Activated CD4-positive, alpha-beta T cell treated with anti-CD3 and anti-CD28 coated beads, Interleukin-10, Interleukin-2, amounts not matched to agents 100 ng/mL and 50 ng/mL, durations not matched to agents 16 hours and 8 hours (primary cell): ENCODE measurements around the gene CFAP46.

ENCODE experiments used
- DNase-seq: peaks from one replicate; pipeline ENCODE4 v3.0.0-alpha.2; 2020

Gene CFAP46

DNA sequence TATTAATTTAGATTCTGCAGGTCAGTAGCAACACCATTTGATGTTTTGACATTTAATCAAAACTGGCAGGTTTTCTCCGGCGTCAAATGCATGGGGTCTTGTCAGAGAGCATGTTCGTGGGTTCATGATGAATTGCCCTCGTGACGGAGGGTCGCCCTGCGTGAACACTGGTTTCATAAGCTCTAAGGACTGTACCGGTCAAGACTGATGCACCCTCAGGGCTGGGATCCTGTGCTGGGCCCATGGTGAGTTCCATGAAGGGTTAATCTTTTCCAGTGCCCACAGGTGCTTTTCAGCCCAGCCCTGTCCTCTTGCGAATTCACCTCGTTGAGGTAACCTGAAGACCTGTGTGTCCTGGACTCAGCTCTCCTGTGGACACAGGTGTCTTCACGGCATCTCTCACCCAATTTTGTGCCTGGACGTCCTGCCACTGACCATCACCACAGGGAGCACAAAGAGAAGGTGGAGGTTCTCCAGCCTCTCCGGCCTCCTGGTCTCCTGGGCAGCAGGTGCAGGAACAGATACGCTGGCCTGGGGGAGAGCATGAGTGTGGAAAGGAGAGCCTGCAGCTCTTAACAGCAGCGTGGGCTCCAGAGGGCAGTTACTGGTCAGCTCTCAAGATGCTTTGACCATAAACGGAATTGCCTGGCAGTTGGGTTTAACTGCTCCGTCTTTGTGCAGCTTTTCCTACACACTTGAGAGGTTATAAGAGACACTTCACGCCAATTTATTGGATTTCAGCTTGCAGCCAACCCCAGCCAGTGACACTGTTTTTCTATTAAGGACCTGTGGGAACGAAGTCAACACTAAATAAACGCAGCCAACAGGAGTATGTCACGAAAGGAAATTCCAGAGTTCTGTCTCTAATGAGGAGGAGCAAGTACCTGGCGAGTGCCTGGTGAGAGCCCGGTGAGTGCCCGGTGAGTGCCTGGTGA is 37.4 kb upstream of the CFAP46 start:
- DNase-seq = no peak

DNA sequence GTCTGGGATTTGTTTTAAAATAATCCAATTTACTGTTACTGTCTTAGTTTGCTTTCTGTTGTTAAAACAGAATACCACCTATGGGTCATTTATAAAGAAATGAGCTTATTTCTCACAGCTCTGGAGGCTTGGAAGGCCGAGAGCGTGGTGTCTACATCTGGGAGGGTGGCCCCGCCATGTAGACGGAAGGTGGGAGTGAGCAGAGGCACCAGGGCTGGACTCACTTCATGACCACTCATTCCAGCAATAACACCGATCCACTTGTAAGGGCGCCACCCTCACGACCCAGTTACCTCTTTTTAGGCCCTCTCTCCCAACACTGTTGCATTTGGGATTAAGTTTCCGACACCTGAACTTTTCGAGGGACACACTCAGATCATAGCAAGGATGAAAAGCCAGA is 36.2 kb upstream of the CFAP46 start:
- no peak for DNase-seq

DNA sequence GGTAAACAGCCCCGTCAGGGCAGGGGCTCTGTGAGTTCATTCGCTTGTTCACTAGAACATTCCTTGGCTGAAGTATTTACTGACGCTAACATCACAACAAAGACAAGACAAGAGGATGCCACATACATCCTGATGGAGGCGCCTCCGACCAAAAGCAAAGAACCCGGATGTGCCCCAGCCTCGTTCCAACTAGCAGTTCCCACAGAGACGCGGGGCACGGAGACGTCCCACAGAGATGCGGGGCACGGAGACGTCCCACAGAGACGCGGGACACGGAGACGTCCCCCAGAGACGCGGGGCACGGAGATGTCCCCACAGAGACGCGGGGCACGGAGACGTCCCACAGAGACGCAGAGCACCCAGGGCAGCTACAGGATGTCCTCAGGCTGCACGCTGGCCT is 35.4 kb upstream of the CFAP46 start:
- DNase-seq = no peak

DNA sequence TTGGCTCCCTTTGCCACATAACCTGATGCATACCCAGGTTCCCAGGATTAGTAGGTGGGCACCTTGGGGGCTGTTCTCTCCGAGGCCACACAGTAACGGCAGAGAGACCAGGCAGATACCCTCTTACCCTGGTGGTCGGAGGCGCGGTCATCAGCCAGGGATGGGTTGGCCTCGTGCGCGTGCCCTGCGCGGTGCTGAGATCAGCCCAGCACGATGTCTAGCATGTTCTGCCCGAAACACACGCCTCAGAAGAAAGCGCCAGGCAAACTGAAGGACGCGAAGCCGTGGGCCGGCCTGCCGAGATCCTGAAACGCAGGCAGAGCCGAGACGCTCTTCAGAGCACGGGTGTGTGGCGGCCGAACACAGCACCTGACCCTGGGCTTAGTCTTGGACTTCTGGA is 34.7 kb upstream of the CFAP46 start:
- no peak for DNase-seq

DNA sequence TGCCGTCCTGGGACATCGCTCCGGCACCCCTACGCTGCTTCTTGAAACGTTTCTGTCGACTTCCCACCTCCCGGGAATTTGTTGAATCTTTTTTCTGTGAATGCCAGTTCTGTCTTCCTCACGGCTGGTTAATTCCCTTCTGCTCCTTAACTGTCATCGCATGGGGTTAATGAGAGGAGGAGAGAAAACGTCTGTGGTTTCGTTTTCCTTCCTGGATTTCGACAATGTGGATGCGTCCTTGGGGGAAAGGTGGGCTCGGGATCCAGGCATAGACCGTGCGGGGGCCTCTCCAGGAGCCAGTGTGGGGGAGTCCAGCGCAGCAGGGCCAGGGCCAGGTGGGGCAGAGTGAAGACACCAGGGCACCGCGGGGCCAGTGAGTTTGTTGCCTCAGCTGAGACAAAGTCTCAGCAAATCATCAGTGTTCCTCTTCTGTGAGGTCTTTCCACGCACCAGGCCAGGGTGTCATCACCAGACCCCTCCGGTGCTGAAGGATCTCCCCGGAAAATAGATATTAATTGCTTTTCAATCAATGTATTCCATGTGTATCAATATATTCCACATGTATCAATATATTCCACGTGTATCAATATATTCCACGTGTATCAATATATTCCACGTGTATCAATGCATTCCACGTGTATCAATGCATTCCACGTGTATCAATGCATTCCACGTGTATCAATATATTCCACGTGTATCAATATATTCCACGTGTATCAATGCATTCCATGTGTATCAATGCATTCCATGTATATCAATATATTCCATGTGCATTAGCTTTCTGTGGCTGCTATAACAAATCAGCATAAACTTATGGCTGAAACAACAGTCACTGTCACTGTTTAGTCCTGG is 33.7 kb upstream of the CFAP46 start:
- DNase-seq = no peak

DNA sequence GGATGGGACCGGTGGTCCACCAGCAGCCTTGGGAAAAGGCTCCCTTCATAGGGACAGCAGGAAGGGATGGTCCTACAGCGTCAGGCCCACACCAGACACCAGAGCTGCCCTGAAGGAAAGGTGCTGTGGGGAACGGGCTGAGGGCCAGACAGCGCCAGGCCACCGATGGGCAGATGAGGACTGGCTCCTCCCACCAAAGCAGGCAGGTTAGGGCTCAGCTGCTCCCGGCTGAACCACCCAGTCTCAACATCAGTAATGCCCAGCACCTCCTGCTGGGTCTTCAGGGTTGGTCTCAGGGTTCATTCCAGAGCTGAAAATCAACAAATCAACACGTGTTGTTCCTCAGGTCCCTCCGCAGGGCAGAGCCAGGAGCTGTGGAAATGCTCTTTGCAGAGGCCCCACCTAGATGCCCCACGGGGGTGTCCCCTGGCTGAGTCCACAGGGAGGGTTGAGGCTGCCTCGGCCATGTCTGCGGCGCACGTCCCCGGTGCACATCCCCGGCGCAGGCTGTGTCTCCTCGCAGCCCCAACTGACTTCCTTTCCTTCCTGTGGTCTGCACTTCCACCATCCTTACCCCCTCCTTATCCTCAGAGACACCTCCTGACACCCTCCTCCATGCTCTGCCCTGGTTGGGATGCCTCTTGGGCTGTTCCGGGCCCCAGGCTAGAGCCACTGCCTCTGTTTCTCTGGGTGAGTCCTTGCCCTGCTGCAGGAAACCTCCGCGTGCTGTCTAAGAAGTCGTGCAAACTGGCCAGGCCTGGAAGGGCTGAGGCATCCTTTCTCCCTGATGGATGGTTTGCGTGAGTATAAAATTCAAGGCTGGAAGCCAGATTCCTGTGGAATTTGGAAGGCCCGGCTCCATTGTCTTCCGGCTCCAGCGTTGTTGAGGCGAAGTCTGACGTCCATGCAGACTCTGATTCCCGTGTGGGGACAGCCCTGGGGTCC is 32.8 kb upstream of the CFAP46 start:
- no peak for DNase-seq

DNA sequence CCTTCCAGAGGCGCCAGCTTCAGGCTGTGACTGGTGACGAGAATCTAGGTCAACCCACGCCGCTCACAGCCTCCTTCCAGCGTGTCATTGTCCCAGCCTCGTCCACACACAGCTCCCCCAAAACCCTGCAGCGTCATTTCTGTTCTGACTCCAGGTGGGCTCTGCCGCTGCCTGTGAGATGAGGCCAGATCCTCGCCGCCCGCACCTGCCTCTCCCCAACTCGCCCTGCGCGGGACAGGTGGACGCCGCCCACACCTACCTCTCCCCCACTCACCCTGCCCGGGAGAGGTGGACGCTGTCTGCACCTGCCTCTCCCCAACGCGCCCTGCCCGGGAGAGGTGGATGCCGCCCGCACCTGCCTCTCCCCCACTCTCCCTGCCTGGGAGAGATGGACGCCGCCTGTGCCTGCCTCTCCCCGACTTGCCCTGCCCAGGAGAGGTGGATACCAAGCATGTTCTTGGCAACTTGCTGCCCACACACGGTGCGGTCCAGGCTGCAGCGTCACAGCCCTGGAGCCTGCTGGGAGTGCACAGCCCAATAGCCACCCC is 32.0 kb upstream of the CFAP46 start:
- no peak for DNase-seq

DNA sequence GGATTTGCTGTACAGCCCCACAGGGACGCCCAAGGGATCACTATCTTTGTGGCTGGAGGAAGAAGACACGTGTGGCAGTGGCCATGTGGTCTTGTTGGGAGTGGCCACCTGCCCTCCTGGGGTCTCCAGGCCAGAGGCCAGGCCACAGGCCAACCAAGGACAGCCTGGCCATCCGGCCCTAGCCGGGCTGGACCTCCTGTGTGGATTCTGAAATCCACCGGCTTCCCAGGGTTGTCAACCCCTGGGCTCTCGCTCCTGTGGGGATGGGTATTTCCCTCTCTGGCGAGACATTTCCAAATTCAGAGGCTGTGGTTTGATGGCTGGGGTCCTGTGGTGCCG is 31.5 kb upstream of the CFAP46 start:
- DNase-seq = no peak

DNA sequence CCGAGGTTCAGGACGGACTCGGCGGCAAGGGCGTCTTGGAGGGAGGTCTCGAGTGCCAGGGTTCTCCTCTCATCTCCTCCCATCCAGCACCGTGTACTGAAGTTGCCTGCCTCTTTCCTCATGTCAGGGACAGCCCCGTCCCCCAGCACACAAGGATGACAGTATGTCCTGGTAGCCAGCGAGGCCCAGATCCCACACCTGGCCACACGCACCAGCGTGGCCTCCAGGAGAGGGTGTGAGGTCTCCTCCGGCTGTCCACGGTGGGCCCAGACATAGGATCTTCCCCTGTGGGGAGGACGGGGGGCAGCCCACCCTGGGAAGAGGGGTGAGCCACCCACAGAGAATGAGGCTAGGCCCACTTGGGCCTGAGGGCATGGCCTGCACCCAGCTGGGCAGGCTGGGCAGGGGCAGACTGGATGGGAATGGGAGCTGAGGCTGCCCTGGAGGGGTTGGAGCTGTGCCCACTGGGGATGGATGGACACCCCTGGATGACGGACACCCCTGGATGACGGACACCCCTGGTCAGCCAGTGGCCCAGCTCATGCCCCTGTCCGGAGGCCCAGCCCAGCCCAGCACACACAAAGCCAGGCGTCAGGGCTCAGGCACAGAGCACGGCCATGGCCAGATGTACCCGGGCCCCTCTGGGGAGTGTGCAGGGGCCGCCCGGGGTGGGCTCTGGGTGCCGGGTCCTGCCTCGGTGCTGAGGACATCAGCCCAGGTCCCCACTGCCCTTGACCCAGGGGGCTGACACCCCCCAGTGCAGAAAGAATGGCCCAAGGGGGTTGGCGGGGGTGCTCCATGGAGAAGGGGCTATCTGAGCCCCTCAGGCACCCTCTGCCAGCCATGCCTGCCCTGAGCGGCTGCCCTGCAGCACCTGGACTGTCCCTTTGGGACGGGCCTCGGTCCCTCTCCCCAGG is 30.9 kb upstream of the CFAP46 start:
- DNase-seq = no peak

DNA sequence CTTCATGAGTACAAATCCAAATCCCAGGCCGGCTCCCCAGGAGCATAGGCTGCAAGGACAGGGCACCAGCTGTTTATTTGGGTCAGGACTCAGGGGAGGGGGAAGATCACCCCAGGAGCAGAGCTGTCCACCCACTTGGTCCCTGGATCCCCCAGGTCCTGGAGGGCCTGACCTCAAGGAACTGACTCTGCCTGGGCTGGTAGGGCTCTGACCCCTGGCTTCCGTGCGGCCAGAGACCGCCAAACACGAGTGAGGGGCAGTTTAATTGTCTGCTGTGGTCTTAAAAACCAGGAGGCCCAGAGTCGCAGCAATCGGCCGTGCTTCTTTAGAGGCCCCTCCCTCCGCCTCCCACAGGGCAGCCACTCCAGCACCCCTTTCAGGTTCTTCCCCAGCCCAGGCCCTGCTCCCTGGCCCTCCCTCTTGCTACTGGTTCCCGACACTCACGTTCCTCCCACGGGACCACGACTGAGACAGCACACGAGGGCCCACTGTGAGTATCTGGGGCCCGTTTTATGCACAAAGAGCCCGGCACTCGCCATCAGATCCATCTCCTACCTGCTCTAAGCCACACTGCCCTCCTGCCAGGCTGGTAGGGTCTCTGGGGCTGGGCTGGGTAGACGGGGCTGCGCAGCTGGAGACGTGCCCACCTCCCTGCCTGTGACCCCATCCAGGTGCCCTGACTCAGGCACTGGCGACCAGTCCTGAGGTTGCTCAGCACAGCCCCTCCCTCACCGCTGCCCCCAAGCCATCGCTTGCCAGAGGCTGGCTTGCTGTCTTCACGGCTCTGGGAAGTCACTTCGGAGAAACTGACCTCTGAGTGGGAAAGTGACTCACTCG is 30.0 kb upstream of the CFAP46 start:
- no peak for DNase-seq

DNA sequence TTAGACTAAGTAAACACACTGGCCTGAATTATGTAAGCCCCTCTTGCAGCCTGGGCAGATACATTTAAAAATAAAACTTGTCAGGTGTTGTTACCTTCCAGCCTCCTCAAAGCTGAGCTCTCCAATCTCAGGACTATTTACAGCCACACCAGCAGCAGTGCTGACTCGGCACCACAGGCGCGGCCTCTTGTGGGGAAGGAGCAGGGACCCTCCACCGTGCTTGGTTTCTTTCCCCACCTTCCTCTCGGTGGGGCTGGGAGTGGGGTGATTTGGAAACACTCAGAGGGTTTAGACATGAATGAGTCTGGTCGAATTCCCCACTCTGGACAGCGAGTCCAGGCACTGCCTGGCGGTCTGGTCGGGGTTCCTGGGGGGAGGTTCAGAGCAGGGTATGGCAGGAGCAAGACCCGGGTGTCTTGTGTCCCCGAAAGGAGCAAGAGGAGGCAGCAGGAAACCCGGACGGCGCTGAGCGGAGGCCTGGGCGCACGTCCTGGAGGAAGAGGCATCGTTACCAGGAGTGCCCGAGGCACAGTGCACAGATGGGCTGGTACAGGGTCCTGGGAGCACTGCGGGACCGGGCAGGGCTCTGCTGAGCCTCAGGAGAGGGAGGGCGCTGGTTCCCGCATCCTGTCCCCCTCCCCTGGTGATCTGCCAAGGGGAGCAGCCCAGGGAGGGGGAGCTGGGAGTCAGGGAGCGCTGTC is 29.2 kb upstream of the CFAP46 start:
- DNase-seq = no peak

DNA sequence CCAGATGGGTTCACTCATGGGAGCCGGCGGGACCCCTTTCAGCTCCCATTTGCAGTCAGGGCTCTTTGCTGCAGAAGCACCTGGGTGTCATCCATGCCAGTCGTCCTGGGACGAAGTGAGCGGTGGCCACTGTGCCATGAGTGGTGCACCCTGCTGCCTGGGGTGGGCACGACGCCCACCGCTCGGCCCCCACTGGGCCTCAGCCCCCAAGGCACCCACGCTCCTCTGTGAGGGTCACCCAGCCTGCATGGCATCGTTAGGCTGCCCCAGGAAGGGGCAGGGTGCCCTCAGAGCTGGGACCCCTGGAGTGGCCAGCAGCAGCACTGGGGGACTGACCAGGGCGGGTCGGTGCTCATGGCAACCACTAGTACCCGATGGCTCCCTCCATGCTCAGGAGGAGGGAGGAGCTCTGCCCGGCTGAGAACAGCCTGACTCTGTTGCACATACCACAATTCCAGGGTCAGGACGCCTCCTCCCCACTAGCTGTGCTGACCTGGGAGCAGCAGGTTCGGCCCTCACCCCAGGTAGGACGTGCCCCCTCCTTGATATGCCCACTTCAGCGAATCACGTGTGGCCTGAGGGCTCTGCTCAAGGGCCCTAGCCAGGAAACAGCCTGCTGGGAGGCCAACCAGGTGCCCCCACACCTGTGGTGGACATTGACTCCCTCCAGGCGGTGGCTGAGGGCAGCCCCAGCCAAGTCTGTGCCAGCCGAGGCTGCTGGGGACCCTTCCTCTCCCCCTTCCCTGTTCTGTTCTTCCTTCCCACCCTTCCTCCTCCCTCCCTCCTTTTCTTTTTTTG is 28.5 kb upstream of the CFAP46 start:
- no peak for DNase-seq

DNA sequence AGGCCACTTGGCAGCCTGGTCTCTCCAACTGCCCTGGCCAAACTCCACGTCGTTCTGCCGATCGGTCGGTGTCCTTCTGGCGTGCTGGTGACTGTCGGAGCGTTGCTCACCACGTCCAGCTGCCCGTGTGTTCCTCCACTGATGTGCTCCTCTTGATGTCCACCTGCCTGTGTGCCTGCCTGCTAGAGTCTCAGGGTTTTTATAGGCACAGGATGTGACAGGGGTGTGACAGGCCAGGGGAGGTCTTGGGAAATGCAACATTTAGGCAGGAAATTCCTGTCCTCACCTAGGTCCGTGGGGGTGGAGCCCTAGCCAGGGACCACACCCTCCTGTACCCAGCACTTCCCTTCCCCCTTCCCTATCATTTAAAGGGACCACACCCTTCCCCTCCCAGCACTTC is 25.2 kb upstream of the CFAP46 start:
- DNase-seq = no peak

DNA sequence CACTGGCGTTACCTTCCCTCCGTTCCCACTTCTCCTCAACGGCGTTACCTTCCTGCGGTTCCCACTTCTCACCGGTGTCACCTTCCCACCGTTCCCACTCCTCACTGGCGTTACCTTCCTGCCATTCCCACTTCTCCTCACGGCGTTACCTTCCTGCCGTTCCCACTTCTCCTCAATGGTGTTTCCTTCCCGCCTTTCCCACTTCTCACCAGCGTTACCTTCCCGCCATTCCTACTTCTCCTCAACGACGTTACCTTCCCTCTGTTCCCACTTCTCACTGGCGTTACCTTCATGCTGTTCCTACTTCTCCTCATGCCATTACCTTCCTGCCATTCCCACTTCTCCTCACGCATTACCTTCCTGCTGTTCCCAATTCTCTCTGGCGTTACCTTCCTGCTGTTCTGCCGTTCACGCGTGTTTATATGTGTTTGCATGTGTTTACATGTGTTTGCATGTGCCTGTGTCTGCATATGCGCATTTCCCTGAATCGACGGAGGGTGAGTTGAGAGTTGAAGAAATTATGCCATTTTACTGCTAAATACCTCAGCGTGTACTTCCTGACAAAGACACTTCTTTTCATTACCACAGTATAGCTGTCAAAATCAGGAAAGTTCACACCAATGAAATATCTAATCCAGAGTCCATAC is 23.2 kb upstream of the CFAP46 start:
- DNase-seq = no peak

DNA sequence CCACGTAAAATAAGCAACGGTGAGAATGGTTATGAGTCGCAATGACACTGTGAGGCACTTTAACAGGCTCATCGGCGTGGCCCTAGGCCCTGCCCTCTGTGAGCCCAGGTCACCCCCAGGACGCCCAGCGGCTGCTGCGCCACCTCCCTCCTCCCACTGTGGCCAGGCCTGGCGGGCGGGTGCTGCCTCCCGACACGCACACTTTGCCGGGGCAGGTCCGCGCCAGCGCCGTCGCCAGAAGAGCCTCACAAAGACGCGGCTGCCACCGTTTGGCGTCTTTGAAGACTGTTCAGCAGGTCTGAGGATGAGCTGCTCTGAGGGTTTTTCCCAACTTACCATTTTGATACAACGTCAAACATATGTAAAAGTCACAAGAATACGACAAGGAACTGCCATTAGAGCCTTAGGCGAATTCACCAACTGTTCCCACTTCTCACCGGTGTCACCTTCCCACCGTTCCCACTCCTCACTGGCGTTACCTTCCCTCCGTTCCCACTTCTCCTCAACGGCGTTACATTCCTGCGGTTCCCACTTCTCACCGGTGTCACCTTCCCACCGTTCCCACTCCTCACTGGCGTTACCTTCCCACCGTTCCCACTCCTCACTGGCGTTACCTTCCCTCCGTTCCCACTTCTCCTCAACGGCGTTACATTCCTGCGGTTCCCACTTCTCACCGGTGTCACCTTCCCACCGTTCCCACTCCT is 22.5 kb upstream of the CFAP46 start:
- DNase-seq = peak; percentile 19

DNA sequence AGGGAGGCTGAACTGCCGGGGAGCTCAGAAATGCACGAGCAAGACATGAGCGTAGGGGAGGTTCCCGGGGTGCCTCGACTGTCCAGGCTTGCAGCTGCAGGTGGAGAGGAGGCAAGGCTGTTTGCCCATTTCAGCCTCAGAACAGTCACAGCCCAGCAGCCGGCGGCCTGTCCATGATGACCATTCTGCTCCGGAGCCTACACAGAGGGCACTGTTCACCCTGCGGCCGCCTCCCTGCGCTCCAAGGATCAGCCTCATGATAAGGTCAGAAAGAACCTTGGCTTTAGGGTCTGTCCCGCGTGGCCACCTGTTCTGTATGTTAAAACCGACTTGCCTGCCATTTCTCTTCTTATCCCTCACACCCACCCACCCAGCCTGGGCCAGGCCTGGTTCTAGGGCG is 21.9 kb upstream of the CFAP46 start:
- DNase-seq = no peak

DNA sequence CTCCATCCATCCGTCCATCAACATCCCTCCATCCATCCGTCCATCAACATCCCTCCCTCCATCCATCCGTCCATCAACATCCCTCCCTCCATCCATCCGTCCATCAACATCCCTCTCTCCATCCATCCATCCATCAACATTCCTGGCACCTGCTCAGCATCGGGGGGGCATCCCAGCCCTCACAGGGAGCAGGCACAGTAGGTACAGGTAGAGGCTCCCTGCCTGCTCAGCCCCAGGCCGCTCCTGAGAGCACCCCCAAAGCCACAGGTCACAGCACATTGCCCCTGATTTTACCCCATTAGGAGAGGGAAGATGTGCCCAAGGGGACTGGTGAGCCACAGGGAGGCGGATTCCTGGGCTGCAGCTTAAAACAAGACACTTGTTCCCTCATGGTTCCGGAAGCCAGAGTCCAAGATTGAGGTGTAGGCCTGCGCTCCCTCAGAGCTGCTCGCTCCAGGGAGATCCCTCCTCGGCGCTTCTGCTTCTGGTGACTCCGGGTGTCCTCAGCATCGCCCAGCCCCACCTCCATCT is 21.1 kb upstream of the CFAP46 start:
- DNase-seq = no peak
